NT2/D1 (cell line): ENCODE data around the gene HIC1.

Experiments
- DNase-seq: peaks from one replicate; pipeline ENCODE4 v3.0.0-alpha.2; 2011; ENCODE audit warnings: low read depth, low spot score
- H3K27me3 ChIP-seq: 2 replicates; pipeline ENCODE4 v1.6.0; 2011; ENCODE audit warnings: mild to moderate bottlenecking; ENCODE audit not compliant: insufficient read length, insufficient read depth
- H3K36me3 ChIP-seq: 2 replicates; pipeline ENCODE4 v1.6.1; 2011; ENCODE audit warnings: mild to moderate bottlenecking, low read length, mixed read lengths; ENCODE audit not compliant: insufficient read depth, insufficient read length
- H3K4me1 ChIP-seq: 2 replicates; pipeline ENCODE4 v1.5.1; 2011; ENCODE audit not compliant: insufficient read depth, insufficient read length
- H3K4me3 ChIP-seq: 2 replicates; pipeline ENCODE4 v1.5.1; 2011; ENCODE audit warnings: low read depth; ENCODE audit not compliant: insufficient read length
- H3K9ac ChIP-seq: 2 replicates; pipeline ENCODE4 v1.6.0; 2011; ENCODE audit warnings: low read depth; ENCODE audit not compliant: insufficient read length
- H3K9me3 ChIP-seq: 2 replicates; pipeline ENCODE4 v1.5.1; 2011; ENCODE audit warnings: mild to moderate bottlenecking, low read length; ENCODE audit not compliant: insufficient read depth
- SUZ12 ChIP-seq: IDR thresholded peaks from 2 replicates; pipeline ENCODE4 v1.6.1; 2011; ENCODE audit not compliant: insufficient read length, insufficient read depth; ENCODE audit errors: extremely low read depth
- YY1 ChIP-seq: IDR thresholded peaks from 2 replicates; pipeline ENCODE4 v1.6.1; 2011; ENCODE audit not compliant: insufficient read length, insufficient read depth
- ZNF274 ChIP-seq: IDR thresholded peaks from 2 replicates; pipeline ENCODE4 v1.6.1; 2011; ENCODE audit warnings: mild to moderate bottlenecking, low read depth, low read length

The HIC1 gene

DNA sequence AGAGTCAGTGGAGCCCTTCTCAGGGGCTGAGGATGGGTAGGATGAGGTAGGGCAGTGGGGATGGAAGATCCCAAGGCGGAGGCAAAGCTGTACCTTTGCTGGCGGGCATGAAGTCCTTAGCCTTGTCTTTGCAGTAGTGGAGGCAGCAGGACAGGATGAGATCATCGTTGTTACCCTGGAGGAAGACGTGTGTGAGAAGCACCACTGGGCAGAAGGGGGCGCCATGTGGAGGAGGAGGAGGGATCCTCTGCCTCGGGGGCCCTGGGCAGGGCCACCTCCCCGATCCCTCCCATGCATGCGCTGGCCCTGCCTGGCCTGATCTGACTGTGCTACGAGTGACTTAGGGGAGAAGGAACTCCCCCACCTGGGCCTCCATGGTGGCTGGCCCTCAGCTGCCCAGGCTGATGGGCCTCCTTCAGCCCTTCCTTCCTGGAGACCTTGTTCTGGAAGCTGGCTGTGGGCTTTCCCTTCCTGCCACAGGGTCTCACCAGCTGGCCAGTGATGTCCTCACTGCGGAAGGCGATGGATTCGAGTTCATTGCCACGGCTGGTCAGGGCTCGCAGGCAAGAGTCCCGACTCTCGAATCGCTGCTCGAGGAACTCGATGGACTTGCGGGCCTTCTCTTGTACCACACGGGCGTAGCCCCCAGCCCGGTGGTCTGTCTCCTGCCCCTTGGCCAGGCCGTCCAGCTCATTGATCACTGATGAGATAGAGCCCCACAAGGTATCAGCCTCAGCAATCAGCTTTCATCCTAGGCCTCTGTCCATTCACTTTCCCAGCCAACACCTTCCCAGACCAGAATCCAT is 10.3 kb downstream of the HIC1 start:
- no peak for TF ChIP-seq ZNF274
- TF ChIP-seq SUZ12 = no peak
- no peak for TF ChIP-seq YY1
- DNase-seq = no peak
- Histone ChIP-seq H3K4me1 (peaks cover 40% of the 10 kb centered on the region), H3K27me3 (peaks cover 2% of the 10 kb centered on the region), H3K9ac (no peak overlapping the region), H3K36me3 (peaks cover 22% of the 10 kb centered on the region), H3K9me3 (no peaks in the 10 kb centered on the region), H3K4me3 (no peak overlapping the region)

DNA sequence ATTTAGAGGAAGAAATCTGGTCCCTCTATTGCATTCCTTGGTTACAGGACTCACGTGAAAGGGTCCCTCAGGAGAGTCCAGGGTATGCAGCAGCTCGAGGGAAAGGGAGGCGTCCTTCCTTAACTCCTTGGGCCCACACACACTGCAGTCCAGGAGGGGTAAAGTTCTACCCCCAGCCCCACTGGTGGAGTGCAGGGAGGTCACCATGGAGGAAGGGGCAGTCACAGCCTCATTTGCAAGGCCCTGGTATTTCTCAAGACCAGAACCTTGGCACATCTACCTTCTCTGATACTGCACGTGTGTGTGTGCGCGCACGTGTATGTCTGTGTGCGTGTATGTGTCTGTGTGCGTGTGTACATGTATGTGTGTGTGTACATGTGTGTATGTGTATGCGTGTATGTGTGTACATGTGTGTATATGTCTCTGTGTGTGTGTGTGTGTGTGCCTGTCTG is 11.1 kb downstream of the HIC1 start:
- Histone ChIP-seq H3K36me3 (peaks cover 21% of the 10 kb centered on the region), H3K9me3 (no peaks in the 10 kb centered on the region), H3K27me3 (no peaks in the 10 kb centered on the region), H3K4me1 (peaks cover 46% of the 10 kb centered on the region), H3K4me3 (no peak overlapping the region), H3K9ac (peak overlapping the region; percentile 15)
- DNase-seq = no peak
- TF ChIP-seq SUZ12 = no peak
- no peak for TF ChIP-seq YY1
- no peak for TF ChIP-seq ZNF274

DNA sequence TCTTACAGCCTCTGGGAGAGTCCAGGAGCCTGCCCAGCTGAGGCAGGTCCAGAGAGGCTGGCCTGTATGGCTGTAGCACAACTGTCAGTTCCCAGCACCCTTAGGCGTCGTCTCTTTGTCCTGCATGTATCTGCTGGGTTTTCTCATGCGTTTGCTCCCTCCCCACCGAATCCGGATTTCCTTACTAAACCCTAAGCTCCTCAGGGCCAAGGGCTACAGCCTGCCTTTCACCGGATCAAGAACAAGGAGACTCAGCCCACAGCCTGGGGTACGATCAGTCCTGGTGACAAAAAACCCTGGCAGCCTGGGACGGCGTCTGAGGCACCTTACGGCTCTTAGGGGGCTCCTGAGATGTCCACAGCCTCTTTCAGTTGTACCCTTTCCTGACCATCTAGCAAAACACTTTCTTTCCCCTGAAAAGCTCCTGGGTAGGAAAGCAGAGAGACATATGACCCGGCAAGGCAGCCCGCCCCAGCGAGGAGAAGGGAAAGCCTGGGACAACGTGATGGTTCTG is 12.2 kb downstream of the HIC1 start:
- Histone ChIP-seq H3K4me1 (peaks cover 54% of the 10 kb centered on the region), H3K9ac (peak overlapping the region; percentile 5), H3K36me3 (peaks cover 25% of the 10 kb centered on the region)

DNA sequence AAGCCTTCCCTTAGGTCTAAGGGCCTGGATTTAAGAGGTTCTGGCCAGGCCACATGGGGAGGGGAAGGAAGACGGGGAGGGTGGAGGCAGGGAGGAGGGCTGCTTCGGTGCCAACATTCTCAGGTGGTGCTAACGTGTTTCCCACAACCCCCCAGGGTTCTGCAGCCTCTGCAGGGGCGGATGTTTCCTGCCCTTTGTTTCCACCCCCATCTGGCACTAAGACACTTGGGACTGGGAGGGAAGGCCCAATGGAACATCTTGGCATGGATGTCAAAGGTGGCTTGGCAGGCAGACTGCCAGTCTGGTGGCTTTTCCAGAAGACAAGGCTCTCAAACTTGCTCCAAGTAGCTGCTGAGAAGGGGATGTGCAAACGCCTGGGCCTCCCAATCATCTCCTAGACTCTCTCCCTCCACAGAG is 12.7 kb downstream of the HIC1 start:
- H3K36me3 ChIP-seq = peaks cover 25% of the 10 kb centered on the region
- no peak overlapping the region for H3K4me3 ChIP-seq
- TF ChIP-seq YY1 (no peak), ZNF274 (no peak), SUZ12 (no peak)
- peaks cover 54% of the 10 kb centered on the region for H3K4me1 ChIP-seq
- no peaks in the 10 kb centered on the region for H3K27me3 ChIP-seq
- H3K9ac ChIP-seq = no peak overlapping the region
- no peaks in the 10 kb centered on the region for H3K9me3 ChIP-seq
- DNase-seq = no peak

More for the DNA sequence above, 12.2 kb downstream of the HIC1 start:
- no peak for DNase-seq
- H3K4me3 ChIP-seq = no peak overlapping the region
- TF ChIP-seq YY1 (no peak), SUZ12 (no peak), ZNF274 (no peak)
- H3K27me3 ChIP-seq = no peaks in the 10 kb centered on the region
- H3K9me3 ChIP-seq = no peaks in the 10 kb centered on the region

DNA sequence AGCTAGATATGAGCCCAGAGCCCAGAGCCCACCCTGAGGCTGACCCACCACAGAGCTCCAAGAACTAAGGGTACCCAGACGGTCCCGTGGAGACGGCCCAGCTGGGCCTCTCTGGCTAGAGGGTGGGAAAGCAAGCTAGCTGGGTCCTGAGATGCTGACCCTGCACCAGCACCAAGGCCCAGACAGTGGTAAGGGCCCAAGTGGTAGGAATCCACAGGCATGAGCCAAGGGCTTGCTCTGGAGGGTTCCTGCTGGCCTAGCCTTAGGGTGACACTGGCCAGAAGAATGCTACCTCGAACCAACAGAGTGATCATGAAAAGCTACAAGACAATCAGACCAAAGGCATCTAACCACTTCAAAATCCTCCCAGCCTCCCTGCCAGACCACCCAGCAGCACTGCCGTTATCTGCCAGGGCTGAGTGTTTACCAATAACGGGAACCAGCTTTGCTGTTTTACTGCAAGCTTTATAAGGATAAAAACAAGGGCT is 13.2 kb downstream of the HIC1 start:
- H3K4me3 ChIP-seq = no peak overlapping the region
- DNase-seq = no peak
- H3K4me1 ChIP-seq = peaks cover 50% of the 10 kb centered on the region
- H3K9me3 ChIP-seq = no peaks in the 10 kb centered on the region
- TF ChIP-seq YY1 (no peak), ZNF274 (no peak), SUZ12 (no peak)
- no peaks in the 10 kb centered on the region for H3K27me3 ChIP-seq
- H3K9ac ChIP-seq = no peak overlapping the region
- peaks cover 25% of the 10 kb centered on the region for H3K36me3 ChIP-seq

DNA sequence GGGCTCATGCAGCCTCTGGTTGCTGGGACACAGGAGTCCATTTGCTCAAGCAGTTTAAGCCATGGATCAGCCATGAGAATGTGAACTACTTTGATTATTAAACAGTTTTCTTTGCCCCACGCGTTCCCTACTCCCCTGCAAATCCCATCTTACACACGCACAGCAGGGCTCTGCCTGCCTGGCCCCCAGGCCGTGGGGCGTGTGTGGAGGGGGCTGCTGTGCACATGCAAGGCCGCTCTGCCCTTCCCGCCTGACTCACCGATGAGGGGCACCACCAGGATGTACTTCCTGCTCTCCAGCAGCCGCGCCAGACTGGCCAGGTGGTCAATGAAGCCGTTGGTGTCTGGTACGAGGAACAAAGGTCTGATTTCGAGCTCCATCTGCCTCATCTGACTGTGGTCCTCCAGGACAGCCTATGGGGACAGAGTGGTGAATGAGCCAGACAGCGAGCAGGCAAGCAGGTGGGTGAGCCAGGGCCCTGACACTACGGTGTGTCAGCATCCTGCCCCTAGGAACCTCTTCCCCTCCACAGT is 13.7 kb downstream of the HIC1 start:
- DNase-seq = no peak
- Histone ChIP-seq H3K4me1 (peaks cover 46% of the 10 kb centered on the region), H3K9ac (peak overlapping the region; percentile 24), H3K27me3 (no peaks in the 10 kb centered on the region), H3K9me3 (no peaks in the 10 kb centered on the region), H3K4me3 (no peak overlapping the region), H3K36me3 (peaks cover 25% of the 10 kb centered on the region)
- TF ChIP-seq ZNF274 (no peak), SUZ12 (no peak), YY1 (no peak)

DNA sequence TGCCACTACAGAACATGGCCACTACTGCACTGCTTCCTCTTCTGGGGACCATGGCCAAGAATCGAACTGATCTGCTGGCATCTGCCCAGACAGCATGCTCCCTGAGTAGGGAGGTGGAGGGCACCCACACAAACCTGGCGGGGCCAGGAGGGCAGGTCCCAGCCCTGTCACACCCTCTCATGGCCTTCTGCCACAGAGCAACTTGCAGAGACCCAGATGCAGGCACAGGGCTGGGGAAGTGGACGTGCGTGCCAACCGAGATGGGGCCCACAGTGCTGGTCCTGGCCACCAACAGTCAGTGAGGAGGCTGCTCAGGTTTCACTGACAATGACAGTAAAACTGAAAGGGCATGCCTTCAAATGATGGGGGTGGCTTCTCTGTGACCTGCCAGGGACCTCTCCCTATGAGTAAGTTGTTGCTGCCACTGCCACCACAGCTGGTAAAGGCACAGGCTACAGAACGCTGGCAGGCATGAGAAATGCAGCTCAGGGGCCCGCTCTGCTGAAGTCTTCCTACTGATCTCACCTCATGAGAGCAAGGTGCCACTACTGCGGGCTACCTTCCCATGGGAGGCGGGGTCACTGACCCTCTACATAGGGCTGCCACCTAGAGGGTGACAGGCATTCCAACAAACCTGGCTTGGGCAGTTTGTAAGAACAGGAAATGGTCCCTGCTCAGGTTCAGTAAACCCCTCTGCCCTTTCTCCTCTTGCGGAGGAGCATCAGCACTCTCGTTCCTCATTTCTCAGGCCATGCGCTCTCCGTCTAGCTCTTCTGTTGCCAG is 15.5 kb downstream of the HIC1 start:
- TF ChIP-seq YY1 (no peak), SUZ12 (no peak), ZNF274 (no peak)
- DNase-seq = no peak
- H3K27me3 ChIP-seq = no peaks in the 10 kb centered on the region
- no peak overlapping the region for H3K4me3 ChIP-seq
- no peaks in the 10 kb centered on the region for H3K9me3 ChIP-seq
- no peak overlapping the region for H3K9ac ChIP-seq
- H3K4me1 ChIP-seq = peaks cover 31% of the 10 kb centered on the region
- H3K36me3 ChIP-seq = peaks cover 17% of the 10 kb centered on the region
